Subcutaneous abdominal adipose tissue (tissue), 5 donors: ENCODE results near the gene PXDN.

Experiments used
- H3K27ac ChIP-seq: one replicate; pipeline ENCODE4 v1.7.0; 2013; ENCODE audit warnings: low read depth, mild to moderate bottlenecking, inconsistent platforms, low read length, moderate library complexity
- H3K27me3 ChIP-seq, 5 donors: one replicate each; pipeline ENCODE4 v1.7.0; 2013; ENCODE audit warnings: low read length in 5 of 5, inconsistent platforms in 1 of 5; ENCODE audit not compliant: control insufficient read depth in 5 of 5, insufficient read depth in 4 of 5
- H3K36me3 ChIP-seq, 5 donors: one replicate each; pipeline ENCODE4 v1.7.0; 2013; ENCODE audit warnings: low read length in 5 of 5; ENCODE audit not compliant: control insufficient read depth in 5 of 5, insufficient read depth in 5 of 5
- H3K4me1 ChIP-seq, 5 donors: one replicate each; pipeline ENCODE4 v1.7.0; 2013; ENCODE audit warnings: low read length in 5 of 5, mild to moderate bottlenecking in 3 of 5, moderate library complexity in 1 of 5; ENCODE audit not compliant: control insufficient read depth in 5 of 5, insufficient read depth in 5 of 5
- H3K4me3 ChIP-seq, 5 donors: one replicate each; pipeline ENCODE4 v1.7.0; 2013; ENCODE audit warnings: low read length in 5 of 5, low read depth in 1 of 5
- H3K9ac ChIP-seq, 5 donors: one replicate each; pipeline ENCODE4 v1.7.0; 2013; ENCODE audit warnings: low read length in 5 of 5, mild to moderate bottlenecking in 4 of 5, moderate library complexity in 3 of 5
- H3K9me3 ChIP-seq, 5 donors: one replicate each; pipeline ENCODE4 v1.7.0; 2013; ENCODE audit warnings: low read length in 5 of 5; ENCODE audit not compliant: control insufficient read depth in 5 of 5
- donor health status: healthy.
- donor health status: healthy.
- donor health status: healthy.
- donor health status: healthy.
- donor health status: healthy.

The PXDN gene

GRCh38 chr2:1618191-1618961 is 125.9 kb downstream of the PXDN start:
- Histone ChIP-seq H3K9ac (no peak overlapping the region), H3K4me1 (peaks cover 0 to 8% (median 4%) of the 10 kb centered on the region in 5 donors), H3K27ac (no peak overlapping the region), H3K9me3 (no peaks in the 10 kb centered on the region), H3K27me3 (no peaks in the 10 kb centered on the region), H3K36me3 (no peaks in the 10 kb centered on the region), H3K4me3 (no peak overlapping the region)

- H3K36me3 ChIP-seq: no peaks in the 10 kb centered on the region
- H3K27me3 ChIP-seq: no peaks in the 10 kb centered on the region
- no peaks in the 10 kb centered on the region for H3K9me3 ChIP-seq
- H3K9ac ChIP-seq: no peak overlapping the region
- no peak overlapping the region for H3K4me3 ChIP-seq
- H3K4me1 ChIP-seq: peaks cover 0 to 8% (median 4%) of the 10 kb centered on the region in 5 donors
- no peak overlapping the region for H3K27ac ChIP-seq
These were observed 126.8 kb downstream of the PXDN start for GRCh38 chr2:1617425-1618021.

DNA sequence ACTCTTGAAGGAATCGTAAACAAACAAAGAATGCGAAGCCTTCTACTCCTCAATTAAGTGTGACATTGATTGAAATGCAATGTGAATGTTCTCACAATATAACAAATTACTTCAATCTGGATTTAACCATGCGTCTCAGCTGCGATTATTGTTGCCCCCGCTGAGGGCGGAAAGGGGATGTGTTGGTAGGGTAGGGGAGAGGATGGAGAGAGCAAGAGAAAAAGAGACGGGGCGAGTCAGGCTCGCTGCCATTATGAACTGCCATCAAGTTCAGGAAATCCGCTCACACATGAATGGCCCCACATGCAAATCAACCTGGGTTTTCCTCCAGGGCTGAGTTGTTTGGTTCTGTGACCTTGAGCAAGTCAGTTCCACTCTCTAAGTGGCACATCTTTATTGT is 129.8 kb downstream of the PXDN start:
- Histone ChIP-seq H3K27ac (no peak overlapping the region), H3K9me3 (no peaks in the 10 kb centered on the region), H3K4me3 (no peak overlapping the region)

DNA sequence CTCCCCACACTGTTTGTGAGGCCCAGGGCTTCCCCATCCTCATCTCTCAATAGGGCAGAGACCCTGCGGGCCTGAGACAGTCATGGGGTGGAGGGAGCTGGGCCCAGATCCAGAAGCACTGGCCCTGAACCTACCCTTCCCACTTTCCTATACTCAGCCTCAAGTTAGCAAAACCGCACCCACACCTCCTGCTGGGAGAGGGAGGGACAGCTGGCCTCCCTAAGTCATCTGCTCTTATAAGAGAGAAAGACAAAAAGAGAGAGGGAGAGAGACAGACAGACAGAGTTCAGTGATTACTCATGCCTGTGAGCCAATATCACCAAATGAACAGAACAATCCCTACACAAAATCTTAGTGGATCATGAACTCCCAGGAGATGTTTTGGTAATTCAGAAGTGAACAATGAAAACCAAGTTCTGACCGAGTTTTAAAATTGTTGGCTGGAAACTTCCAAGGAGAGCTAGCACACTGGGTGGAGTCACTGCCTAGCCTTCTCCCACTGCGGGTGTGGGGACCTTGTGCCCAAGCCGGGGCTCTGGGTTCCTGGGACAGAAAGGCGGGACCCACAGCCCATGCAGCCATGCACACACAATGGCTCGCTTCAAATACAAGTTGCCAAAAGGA is 130.5 kb downstream of the PXDN start:
- Histone ChIP-seq H3K9me3 (no peaks in the 10 kb centered on the region), H3K27me3 (no peaks in the 10 kb centered on the region), H3K27ac (no peak overlapping the region), H3K9ac (no peak overlapping the region), H3K36me3 (no peaks in the 10 kb centered on the region), H3K4me1 (peaks cover 0 to 8% (median 4%) of the 10 kb centered on the region in 5 donors), H3K4me3 (no peak overlapping the region)

More for the DNA sequence above, 129.8 kb downstream of the PXDN start:
- Histone ChIP-seq H3K4me1 (peaks cover 0 to 8% (median 4%) of the 10 kb centered on the region in 5 donors), H3K36me3 (no peaks in the 10 kb centered on the region), H3K27me3 (no peaks in the 10 kb centered on the region), H3K9ac (no peak overlapping the region)

DNA sequence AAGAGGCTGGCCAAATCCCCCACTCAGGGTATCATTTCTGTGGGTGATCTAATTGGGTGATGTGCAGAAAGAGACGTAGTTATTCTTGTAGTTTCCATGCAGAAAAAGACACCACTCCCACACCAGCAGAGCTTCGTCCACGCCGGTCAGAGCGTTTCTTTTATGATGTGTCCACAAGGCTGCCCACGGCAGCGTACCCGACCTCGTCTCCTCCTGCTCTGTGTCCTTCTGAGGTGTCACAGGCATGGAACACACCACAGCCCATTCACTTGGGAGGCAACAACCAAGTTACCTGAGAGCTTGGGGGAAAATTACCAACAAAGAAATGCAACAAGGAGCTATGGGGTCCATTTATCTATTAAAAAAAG is 131.3 kb downstream of the PXDN start:
- no peaks in the 10 kb centered on the region for H3K27me3 ChIP-seq
- H3K4me3 ChIP-seq: no peak overlapping the region
- H3K4me1 ChIP-seq: peaks cover 0 to 8% (median 4%) of the 10 kb centered on the region in 5 donors
- H3K27ac ChIP-seq: no peak overlapping the region
- H3K36me3 ChIP-seq: no peaks in the 10 kb centered on the region
- no peaks in the 10 kb centered on the region for H3K9me3 ChIP-seq
- H3K9ac ChIP-seq: no peak overlapping the region

GRCh38 chr2:1612391-1613077 is 131.8 kb downstream of the PXDN start:
- Histone ChIP-seq H3K4me1 (peaks cover 0 to 8% (median 4%) of the 10 kb centered on the region in 5 donors), H3K4me3 (no peak overlapping the region), H3K27me3 (no peaks in the 10 kb centered on the region), H3K9me3 (no peaks in the 10 kb centered on the region), H3K36me3 (no peaks in the 10 kb centered on the region), H3K27ac (no peak overlapping the region), H3K9ac (no peak overlapping the region)

DNA sequence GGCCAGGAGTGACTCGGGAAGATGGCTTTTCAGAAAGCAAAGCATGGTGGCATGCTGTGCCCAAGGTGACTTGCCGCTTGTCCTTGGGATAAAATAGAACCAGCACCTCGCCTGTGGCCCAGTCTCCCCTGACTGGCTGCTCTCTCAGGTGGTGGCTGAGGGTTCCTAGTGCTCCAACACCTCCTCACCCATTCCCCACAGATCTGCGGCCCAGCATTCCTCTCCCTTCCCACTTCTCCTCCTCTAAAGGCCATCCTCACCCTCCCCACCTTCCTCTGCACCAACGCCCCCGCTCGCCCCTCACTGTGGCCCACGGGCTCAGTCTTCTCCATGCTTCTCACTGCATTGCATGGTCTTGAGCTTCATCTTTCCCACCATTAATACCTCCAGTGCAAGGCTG is 132.4 kb downstream of the PXDN start:
- Histone ChIP-seq H3K9me3 (no peaks in the 10 kb centered on the region), H3K27me3 (no peaks in the 10 kb centered on the region), H3K9ac (no peak overlapping the region), H3K36me3 (no peaks in the 10 kb centered on the region), H3K4me1 (peaks cover 0 to 8% (median 4%) of the 10 kb centered on the region in 5 donors), H3K27ac (no peak overlapping the region), H3K4me3 (no peak overlapping the region)

DNA sequence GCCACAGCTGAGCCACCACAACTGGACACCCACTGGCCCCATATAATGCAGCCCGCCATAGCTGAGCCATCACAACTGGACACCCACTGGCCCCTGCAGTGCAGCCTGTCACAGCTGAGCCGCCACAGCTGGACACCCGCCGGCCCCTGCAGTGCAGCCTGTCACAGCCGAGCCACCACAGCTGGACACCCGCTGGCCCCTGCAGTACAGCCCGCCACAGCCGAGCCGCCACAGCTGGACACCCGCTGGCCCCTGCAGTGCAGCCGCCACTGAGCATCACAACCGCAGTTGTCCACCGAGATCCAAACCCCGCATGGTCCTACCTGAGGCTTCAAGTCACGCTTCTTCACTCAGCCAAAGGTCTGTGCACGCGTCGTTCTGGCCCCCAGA is 134.2 kb downstream of the PXDN start:
- H3K9me3 ChIP-seq: no peaks in the 10 kb centered on the region
- peaks cover 0 to 17% (median 13%) of the 10 kb centered on the region in 5 donors for H3K4me1 ChIP-seq
- no peak overlapping the region for H3K9ac ChIP-seq
- no peak overlapping the region for H3K27ac ChIP-seq
- H3K36me3 ChIP-seq: no peaks in the 10 kb centered on the region
- H3K4me3 ChIP-seq: no peak overlapping the region
- no peaks in the 10 kb centered on the region for H3K27me3 ChIP-seq

DNA sequence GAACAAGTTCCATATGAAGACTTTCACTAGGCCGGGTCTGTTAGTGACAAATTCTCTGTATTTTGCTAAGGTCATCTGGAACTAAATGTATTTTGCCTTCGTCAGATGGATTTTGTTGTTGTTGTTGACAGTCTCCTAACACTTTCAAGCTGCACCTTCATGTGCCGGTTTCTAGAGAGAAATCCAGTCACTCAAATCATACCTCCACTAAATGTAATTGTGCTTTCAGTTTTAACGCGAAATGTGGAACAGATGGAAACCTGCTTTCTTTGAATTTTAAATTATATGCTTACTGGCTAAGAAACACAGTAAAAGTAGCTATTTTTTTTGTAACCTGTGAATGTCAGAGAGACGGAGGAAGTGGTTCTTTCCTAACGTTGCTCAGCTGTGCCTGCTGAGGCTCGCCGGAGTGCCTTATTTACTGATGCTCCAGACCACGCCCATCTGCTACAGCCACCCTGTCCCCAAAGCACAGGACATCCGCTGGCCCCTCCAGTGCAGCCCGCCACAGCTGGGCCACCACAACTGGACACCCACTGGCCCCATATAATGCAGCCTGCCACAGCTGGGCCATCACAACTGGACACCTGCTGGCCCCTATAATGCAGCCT is 134.7 kb downstream of the PXDN start:
- Histone ChIP-seq H3K4me1 (peaks cover 0 to 22% (median 18%) of the 10 kb centered on the region in 5 donors), H3K4me3 (no peak overlapping the region), H3K27ac (no peak overlapping the region), H3K9me3 (no peaks in the 10 kb centered on the region), H3K36me3 (no peaks in the 10 kb centered on the region), H3K27me3 (no peaks in the 10 kb centered on the region), H3K9ac (no peak overlapping the region)
